Breast epithelium (tissue), 4 donors: Measurements from ENCODE around the gene MINDY4. TPM values are rescaled to one million over a fixed set of nuclear protein-coding genes. Genes with fewer than 3 reads are reported as not detected.

ENCODE experiments used
- DNase-seq, 2 donors: peaks; one replicate each; pipeline ENCODE4 v3.0.0-alpha.2; 2019; ENCODE audit warnings: low spot score in 2 of 2
- H3K27ac ChIP-seq, 2 donors: fragments of 200-600 bp; sonication (generic) in 1 of 2; one replicate each; pipeline ENCODE4 v1.5.1; 2016 to 2019; ENCODE audit warnings: mild to moderate bottlenecking in 1 of 2
- H3K27me3 ChIP-seq, 2 donors: fragments of 200-600 bp; sonication (generic) in 1 of 2; one replicate each; pipeline versions ENCODE4 v1.5.1 to v1.6.0; 2017 to 2019; ENCODE audit warnings: control low read depth in 1 of 2, mild to moderate bottlenecking in 1 of 2
- H3K36me3 ChIP-seq: fragments of 200-600 bp; one replicate; pipeline ENCODE4 v1.5.1; 2019
- H3K4me1 ChIP-seq, 2 donors: fragments of 200-600 bp; sonication (generic); one replicate each; pipeline ENCODE4 v1.5.1; 2016 to 2019; ENCODE audit warnings: control low read depth in 1 of 2
- H3K4me3 ChIP-seq, 3 donors: fragments of 200-600 bp; sonication (generic); 1 replicate in 2 of 3; 2 replicates in 1 of 3; pipeline ENCODE4 v1.5.1; 2016 to 2019; ENCODE audit warnings: mild to moderate bottlenecking in 3 of 3, moderate library complexity in 2 of 3
- H3K9me3 ChIP-seq, 2 donors: fragments of 200-600 bp; sonication (generic) in 1 of 2; one replicate each; pipeline ENCODE4 v1.5.1; 2016 to 2019; ENCODE audit warnings: control low read depth in 1 of 2
- CTCF ChIP-seq, 3 donors: fragments of 450-650 bp; IDR thresholded peaks; one replicate each; pipeline ENCODE4 v1.5.1; 2016 to 2017; ENCODE audit warnings: antibody characterized with exemption in 3 of 3, mild to moderate bottlenecking in 3 of 3, moderate library complexity in 3 of 3
- POLR2A ChIP-seq: fragments of 450-650 bp; IDR thresholded peaks from one replicate; pipeline ENCODE4 v1.6.1; 2016; ENCODE audit warnings: antibody characterized with exemption, mild to moderate bottlenecking, moderate library complexity
- POLR2AphosphoS5 ChIP-seq, 3 donors: sonication (generic); formaldehyde crosslinking; IDR thresholded peaks; one replicate each; pipeline ENCODE4 v1.6.1; 2017; ENCODE audit warnings: antibody characterized with exemption in 3 of 3
- intact Hi-C: fragments of 100-400 bp; cut with DNase I; formaldehyde crosslinking; loops from one replicate; pipeline ENCODE4 v1.15.1; 2023; ENCODE audit warnings: low total_unique reads
- total RNA-seq, 3 donors: library from RNA; depleted of rRNA; stranded (reverse); fragments of >200 nt; gene quantifications; one replicate each; pipeline ENCODE4 v1.1.0, GENCODE V29; 2016

Gene MINDY4
- total RNA-seq, 3 donors from 2014 or later = 5.6 to 14.9 (median 13.8) TPM

- TF ChIP-seq POLR2AphosphoS5 (IDR thresholded peaks at IDR 0.05) (no peak), CTCF (IDR thresholded peaks at IDR 0.05) (no peak), POLR2A (no peak)
- H3K36me3 ChIP-seq = no peaks in the 10 kb centered on the region
- H3K4me3 ChIP-seq = no peak overlapping the region
- no peak overlapping the region for H3K27ac ChIP-seq
- H3K27me3 ChIP-seq = no peaks in the 10 kb centered on the region
- intact Hi-C loops = no loop called here
- H3K4me1 ChIP-seq = no peaks in the 10 kb centered on the region
- no peak for DNase-seq
- H3K9me3 ChIP-seq = no peaks in the 10 kb centered on the region
Observed at GRCh38 chr7:30782690-30783089, 11.5 kb downstream of the MINDY4 start.

- DNase-seq = no peak
- H3K36me3 ChIP-seq = no peaks in the 10 kb centered on the region
- TF ChIP-seq CTCF (IDR thresholded peaks at IDR 0.05) (no peak), POLR2A (no peak), POLR2AphosphoS5 (IDR thresholded peaks at IDR 0.05) (no peak)
- no peaks in the 10 kb centered on the region for H3K4me1 ChIP-seq
- intact Hi-C loops = no loop called here
- no peak overlapping the region for H3K27ac ChIP-seq
- no peaks in the 10 kb centered on the region for H3K9me3 ChIP-seq
- H3K27me3 ChIP-seq = no peaks in the 10 kb centered on the region
- H3K4me3 ChIP-seq = no peak overlapping the region
Observed at GRCh38 chr7:30785786-30786185, 14.6 kb downstream of the MINDY4 start.

GRCh38 chr7:30787486-30787885 lies 16.3 kb downstream of the MINDY4 start:
- Histone ChIP-seq H3K9me3 (no peaks in the 10 kb centered on the region), H3K27ac (no peak overlapping the region), H3K27me3 (no peaks in the 10 kb centered on the region), H3K36me3 (peaks cover 5% of the 10 kb centered on the region), H3K4me1 (no peaks in the 10 kb centered on the region), H3K4me3 (no peak overlapping the region)
- no peak for DNase-seq
- TF ChIP-seq POLR2A = no peak
- no peak for TF ChIP-seq POLR2AphosphoS5 (IDR thresholded peaks at IDR 0.05)
- TF ChIP-seq CTCF (IDR thresholded peaks at IDR 0.05) = no peak
- intact Hi-C loops = no loop called here

GRCh38 chr7:30788640-30789333 lies 17.6 kb downstream of the MINDY4 start:
- intact Hi-C loops = no loop called here
- peaks cover 5% of the 10 kb centered on the region for H3K36me3 ChIP-seq
- no peak for DNase-seq

GRCh38 chr7:30789334-30789711 lies 18.1 kb downstream of the MINDY4 start:
- Histone ChIP-seq H3K4me1 (no peaks in the 10 kb centered on the region), H3K9me3 (no peaks in the 10 kb centered on the region), H3K27me3 (no peaks in the 10 kb centered on the region), H3K27ac (no peak overlapping the region), H3K4me3 (no peak overlapping the region), H3K36me3 (peaks cover 5% of the 10 kb centered on the region)
- intact Hi-C loops = no loop called here
- TF ChIP-seq CTCF (IDR thresholded peaks at IDR 0.05) (no peak), POLR2A (no peak), POLR2AphosphoS5 (IDR thresholded peaks at IDR 0.05) (no peak)
- no peak for DNase-seq

More at GRCh38 chr7:30788640-30789333, 17.6 kb downstream of the MINDY4 start:
- no peak for TF ChIP-seq POLR2A
- no peak for TF ChIP-seq CTCF (IDR thresholded peaks at IDR 0.05)
- Histone ChIP-seq H3K27me3 (no peaks in the 10 kb centered on the region), H3K9me3 (no peaks in the 10 kb centered on the region), H3K27ac (no peak overlapping the region), H3K4me3 (no peak overlapping the region), H3K4me1 (no peaks in the 10 kb centered on the region)
